Activated CD4-positive, alpha-beta T cell treated with anti-CD3 and anti-CD28 coated beads, Interleukin-2, amount 50 U/mL, for 24 hours (primary cell): ENCODE measurements around the gene CCNDBP1.

Experiments used
- DNase-seq, 2 donors: peaks; one replicate each; pipeline ENCODE4 v3.0.0-alpha.2; 2020; ENCODE audit warnings: low read depth in 1 of 2, low spot score in 1 of 2

CCNDBP1 gene

DNA sequence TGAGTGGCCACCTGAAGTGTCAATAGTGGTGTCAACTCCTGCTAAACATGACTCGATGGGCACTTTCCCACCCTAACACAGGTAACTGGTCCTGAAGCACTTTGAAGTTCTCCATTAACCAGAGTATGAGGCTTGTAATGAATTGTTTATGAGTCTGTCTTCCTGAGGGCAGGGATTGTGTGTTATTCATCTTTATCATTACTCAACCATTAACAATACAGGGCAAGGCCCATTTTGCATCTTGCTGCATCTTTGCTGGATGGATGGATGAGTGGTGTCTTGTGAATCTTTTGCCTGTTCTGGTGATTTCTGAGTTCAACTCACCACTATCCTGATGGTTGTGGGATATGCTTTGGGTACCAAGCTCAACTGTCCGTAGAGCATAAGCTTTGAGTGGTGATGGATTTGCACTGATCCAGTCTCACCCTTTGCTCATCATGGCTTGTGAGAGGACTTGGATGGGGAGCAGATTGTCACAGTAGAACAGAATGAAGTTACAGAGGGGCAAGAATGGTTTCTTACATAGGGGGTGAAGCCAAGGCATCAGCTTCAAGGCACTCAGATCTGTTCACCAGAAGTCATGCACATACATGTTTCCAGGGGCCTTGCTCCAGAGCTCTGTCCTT, 57.9 kb downstream of the CCNDBP1 start:
- no peak for DNase-seq

DNA sequence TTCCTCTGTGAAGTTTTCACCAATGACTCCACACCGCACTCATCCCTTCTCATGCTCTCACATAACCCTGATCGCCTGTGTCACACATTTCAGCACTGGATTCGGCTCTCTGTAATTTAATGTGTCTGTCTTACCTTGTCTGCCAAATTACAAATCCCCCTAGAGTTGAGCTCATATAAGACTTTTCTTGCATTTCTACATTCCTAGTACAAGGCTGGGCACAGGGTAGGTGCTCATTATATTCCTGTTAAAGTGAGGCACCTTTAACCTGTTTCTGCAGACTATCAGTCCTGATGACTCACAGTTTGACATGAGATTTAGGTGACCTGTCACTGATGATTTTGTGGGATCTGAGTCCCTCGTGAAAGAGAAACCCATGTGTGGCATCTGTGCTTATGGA, 58.9 kb downstream of the CCNDBP1 start:
- DNase-seq: no peak

DNA sequence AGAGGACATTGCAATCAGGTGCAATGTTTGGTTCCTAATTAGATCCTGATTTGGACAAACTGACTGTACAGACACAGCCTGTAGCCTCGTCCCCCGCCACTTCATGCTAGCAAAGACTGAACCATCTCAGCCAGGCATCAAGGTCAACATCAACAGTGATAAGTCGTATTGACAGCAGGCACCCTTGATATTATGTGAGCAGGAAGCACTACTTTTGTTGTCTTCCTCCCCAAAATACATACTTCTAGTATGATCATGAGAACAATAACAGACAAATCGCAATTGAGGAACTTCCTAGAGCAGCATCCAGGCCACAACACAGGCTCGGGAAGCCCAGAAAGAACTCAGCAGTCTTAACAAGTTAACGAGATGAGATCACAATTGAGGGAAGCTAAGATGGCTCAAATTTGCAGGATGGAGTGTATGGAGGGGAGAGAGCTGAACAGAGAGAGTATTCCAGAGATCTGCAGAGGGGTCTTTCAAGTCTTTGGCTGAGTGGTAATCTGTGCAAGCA, 61.1 kb downstream of the CCNDBP1 start:
- no peak for DNase-seq
